ENCODE results near the gene MAP4K5.

Gene MAP4K5

DNA sequence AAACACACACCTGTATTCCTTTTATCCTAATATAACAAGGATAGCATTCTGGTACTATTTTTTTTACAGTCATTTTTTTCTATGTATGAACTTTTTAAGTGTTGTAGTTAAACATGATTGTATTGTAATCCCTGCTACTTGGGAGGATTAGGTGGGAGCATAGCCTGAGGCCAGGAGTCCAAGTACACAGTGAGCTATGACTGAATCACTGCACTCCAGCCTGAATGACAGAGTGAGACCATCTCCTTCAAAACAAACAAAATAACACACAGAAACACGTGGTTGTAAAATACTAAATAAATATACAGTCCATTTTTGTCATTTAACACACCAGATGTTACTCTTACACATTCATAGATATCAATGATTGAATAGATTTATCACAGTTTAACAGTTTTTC lies 56.9 kb downstream of the MAP4K5 start:
- no peak for DNase-seq

DNA sequence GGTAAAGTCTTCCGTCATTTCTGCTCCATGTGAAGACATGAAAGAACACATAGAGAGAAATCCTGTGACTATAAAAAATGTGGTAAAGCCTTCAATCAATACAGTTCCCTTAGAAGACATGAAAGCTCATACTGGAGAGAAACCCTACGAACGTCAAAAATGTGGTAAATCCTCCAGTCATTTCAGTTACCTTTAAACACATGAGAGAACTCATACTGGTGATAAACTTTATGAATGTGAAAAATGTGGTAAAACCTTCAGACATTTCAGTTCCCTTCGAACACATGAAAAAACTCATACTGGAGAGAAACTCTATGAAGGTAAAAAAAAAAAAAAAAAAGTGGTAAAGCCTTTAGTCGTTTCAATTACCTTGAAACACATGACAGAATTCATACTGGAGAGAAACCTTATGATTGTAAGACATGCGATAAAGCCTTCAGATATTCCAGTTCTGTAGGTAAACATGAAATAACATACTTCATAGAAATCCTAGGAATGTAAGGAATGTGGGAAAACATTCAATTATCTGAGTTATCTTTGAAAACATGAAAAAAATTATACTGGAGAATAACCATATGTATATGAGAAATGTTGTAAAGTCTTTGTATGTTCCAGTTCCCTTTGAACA lies 60.4 kb downstream of the MAP4K5 start:
- no peak for DNase-seq

DNA sequence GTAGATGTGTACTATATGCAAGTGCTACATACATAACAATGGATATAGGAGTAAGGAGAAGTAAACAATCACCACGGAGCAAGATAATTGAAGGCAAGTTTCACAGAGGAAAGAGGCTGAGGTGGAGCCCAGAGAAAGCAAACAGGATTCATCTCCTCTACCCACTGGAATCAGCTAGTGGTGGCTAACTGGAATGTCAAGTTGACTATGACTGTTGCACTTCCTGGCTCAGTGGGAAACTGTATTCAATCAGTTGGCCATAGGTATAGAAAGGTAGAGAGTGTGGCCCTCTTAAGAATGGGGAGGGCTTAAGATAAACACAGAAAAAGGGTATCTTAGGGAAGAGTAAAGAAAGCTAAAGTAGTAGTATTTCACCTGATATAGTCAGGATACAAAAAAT lies 62.4 kb downstream of the MAP4K5 start:
- no peak for DNase-seq

DNA sequence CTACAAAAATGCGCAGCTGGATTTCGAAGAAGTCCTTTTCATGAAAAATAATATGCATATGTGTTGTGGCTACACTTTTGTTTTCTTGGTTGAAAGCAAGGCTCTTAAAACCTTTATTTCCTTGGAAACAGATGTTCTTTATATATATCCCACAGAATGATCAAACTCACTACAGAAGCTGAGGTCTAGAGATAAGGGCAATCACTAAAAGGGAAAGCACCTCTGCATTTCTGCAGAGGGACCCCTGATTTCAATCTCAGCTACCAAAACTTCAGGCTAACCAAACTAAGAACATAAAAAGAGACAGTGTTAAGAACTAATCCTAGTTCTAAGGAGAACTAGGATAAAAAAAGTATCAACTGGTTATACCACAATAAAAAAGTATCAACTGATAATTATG lies 70.3 kb downstream of the MAP4K5 start:
- DNase-seq, result no peak

DNA sequence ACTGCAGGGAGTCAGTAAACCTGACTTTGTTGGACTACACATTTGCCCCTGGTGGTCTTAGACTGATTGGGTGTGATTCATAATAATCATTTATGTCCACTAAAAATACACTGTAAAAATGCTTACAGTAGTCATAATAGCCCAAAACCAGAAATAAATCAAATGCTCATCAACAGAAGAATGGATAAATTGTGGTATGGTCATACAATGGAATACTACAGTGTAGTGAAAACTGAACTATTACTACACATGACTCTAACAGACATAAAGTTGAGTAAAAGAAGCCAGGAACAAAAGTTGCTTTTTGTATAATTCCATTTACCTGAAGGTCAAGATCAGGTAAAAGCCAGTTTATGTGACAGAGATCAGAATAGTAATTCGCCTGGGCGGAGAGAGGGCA lies 78.5 kb downstream of the MAP4K5 start:
- no peak for DNase-seq

DNA sequence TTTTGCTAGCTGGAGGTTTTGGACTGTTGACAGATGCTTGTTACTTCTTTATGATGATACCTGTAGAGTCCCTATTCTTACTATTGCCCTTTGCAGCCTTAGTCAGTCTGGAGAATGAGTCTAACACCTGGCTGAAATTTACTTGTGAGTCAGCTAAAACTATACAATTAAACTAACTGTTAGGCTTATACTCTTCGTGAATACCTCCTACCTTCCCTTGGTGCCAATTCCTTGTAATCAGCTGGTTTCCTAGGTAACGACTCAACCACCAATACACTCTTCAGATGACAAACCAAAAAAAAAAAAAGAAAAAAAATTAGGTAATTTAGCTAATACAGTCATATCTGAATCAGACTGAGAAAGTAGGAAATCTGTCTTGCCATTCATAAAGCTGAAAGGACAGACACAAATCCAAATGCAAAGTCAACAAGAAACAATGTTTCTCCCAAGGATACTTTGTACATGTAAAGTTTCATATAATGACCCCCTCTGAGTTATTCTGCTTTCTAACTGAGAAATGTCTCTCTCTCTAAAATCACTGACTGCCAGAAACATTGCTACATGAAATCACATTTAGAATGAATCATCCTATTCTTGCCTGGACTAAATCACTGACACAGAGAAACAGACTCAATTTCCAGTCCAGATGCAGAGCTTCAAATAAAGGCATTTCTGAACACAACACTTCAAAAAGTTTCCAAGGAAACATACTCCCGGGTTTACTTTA lies 79.2 kb downstream of the MAP4K5 start:
- no peak for DNase-seq

DNA sequence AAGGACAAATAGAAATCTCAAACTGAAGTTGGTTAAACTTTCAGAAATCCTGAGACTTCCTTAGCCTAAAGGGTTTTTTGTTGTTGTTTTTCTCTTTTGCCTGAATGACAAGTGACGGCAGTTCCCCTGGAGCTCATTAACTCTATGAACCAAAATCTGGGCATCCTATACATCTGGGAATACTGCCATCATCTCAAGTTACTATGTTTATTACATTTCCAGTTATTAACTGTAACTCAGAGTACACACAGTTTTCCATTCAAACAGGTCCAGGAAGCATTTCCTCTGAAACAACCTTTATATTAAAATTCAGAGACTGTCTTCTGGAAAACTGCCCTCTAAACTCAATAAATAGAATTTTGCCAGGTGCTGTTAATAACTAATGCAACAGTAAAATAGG lies 80.1 kb downstream of the MAP4K5 start:
- DNase-seq, result no peak

DNA sequence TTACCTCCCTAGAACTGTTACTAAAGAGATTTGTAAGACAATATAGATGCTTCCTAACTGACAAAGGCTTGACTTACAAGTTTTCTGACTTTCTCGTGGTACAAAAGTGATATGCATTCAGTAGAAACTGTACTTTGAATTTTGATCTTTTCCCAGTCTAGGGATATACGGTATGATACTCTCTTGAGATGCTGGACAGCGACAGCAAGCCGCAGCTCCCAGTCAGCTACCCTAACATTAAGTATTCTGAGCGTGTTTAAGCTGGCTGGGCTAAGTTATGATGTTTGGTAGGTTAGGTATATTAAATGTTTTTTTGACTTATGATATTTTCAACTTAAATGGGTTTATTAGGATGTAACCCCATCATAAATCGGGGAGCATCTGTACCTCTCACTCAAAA lies 80.5 kb downstream of the MAP4K5 start:
- no peak for DNase-seq

DNA sequence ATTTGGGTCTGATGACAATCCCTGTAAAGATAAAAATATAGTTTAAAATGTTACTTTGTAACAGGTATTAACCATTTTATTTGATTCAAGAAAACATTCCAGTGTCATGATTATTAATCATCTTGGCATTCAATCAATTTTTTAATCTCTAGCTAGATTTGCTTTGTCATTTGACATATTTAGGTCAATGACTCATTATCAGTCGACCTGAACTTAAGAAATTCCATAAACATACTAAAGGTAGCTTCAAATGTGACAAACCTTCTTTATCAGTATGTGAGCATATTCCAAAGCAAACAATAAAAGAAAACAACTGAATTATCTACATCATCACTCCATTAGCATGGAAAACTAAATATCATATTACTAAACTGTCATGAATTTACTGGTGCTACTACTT lies 84.9 kb downstream of the MAP4K5 start:
- no peak for DNase-seq

DNA sequence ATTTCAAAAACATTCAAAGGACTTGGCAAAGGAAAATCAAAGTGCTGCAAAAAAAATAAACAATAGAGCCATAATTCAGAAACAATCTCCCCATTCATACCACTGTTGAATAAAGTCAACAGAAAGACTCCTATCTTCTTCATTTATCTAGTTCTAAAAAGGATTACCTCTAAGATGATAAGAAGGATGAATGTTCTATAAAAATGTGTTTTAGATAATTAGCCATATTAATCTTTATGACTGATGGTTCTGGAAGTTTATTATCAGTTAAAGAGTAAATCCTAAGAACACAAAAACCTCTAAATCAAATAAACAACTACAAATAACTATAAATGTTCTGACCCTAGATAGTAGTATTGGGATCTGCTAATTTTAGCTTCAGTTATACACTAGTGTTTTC lies 97.8 kb downstream of the MAP4K5 start:
- no peak for DNase-seq

DNA sequence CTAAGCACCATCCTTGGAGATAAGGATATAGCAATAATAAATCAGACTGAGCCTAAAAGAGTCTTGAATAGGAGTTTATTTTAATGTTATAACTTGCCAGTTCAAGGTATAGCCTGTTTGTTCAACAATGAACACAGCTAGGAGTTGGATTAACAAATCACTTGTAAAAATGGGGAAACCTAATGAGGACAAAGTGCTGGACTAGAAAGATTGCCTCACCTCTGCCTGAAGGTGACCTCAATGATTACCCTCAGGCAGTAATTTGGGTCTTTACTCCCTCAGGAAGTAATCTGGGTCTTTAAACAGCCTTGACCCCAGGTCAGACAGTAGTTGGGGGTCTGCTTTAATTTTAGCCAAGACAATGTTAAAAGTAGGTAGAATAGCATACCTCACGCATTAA lies 100.2 kb downstream of the MAP4K5 start:
- DNase-seq, result no peak

DNA sequence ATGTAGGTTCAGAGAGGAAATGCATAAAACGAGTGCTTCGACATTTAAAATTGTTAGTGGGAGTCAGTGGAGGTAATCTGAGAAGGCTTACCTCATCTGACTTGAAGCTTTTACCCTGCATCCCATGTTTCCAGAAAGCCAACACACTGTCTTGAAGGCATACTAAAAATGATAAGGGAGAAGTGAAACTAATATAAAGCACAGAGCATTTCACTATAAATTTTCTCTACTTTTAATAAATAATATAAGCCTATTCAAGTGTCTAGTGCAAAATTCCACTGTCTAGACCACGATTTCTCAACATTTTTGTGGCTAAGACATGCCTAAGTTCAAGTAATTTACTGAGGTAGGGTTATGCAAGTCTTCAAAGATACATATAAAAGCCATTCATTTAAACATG lies 106.6 kb downstream of the MAP4K5 start:
- no peak for DNase-seq

DNA sequence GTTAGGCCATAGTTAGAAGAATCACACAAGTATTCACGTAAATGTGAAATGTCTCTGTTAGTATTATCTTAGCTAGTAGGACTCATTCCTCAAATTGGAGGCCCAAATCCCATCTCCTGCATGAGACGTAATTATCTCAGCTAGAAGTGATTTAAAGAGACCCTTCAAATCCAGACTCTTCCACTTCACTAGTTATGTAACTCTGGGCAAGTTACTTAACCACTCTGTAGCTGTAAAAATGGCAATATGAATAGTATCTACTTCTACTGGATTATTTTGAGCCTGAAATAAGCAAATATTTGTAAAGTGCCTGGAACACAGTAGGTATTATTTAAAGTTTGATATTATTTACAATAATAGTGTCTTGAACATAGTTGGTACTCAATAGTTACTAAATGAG lies 107.3 kb downstream of the MAP4K5 start:
- no peak for DNase-seq

DNA sequence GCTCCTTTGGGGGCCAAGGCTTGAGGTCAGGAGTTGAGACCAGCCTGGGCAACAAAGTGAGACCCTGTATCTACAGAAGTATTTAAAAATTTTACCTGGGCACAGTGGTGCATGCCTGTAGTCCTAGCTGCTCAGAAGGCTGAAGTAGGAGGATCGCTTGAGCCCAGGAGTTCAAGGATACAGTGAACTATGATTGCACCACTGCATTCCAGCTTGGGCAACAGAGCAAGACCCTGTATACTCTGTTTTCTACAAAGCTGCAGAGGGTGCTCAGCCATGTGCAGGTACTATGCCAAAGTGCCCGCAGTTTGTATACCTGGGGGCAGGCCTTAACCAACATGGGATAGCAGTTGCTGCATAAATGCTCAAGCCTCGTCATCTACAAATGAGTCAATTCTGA lies 108.8 kb downstream of the MAP4K5 start:
- DNase-seq, result no peak

DNA sequence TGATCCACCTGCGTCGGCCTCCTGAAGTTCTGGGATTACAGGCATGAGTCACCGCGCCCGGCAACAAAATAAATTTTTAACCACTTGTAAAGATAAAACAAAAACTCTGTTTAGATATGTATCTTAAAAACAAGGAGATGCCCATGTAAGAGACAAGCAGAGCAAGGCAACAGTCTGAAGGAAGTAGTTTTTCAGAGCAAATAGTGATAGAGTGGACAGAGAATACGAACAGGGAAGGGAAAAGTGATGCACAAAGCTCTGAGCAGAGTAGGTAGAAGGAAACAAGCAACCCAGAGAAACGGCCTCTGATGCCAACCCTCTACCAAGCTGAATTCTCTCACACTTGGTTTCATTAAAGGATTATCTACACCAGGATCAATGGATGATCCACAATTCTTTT lies 110.9 kb downstream of the MAP4K5 start:
- DNase-seq, result no peak

DNA sequence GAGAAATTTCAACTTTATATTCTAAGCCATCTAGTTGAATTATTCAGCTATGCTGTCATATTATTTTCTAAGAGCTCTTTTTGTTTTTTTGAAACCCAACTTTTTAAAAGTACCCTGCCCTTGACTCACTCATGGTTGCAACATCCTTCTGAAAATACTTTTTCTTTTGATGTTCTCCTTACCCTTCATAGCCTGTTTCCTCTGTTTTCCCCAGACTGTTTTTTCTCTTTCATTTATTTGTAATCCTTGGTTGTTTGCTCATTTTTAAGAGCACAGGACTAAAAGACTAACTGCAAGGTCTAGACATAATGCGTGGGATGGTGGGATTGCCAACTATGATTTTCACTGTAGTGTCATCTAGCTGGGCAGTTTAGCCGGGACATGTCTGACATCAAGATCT lies 114.5 kb downstream of the MAP4K5 start:
- DNase-seq, result no peak

DNA sequence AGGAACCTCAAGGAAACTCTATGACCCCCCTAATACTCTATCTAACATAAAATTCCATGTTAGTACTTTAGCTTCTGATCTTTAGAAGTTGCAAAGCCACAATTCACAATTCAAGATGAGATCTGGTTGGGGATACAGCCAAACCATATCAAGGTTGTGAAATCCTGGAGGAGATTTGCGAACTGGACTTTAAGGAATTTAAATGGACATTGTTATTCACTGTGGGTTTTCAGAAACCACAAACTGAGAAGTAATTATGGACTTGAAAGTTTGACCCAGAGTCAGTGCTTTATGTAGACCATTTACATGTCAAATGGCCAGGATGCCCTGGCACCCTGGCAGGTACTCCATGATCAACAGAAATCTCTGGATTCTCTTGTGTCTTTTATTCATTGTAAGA lies 121.4 kb downstream of the MAP4K5 start:
- DNase-seq, result no peak

DNA sequence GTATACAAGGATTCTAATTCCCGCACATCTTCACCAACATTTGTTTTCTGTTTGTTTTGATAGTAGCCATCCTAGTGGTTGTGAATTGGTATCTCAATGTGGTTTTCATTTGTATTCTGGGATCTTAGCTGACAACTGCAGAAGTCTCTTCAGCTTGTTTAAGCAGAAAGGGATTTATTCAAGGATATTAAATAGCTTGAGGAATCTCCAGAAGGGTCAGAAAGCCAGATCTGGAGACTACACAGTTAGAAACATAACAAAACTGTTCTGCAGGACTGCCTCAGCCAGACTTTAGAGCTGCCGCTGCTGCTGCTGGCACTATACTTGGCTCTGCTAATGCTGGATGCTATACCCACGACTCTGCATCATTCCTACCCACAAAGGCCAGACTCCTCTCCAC lies 122.3 kb downstream of the MAP4K5 start:
- no peak for DNase-seq

DNA sequence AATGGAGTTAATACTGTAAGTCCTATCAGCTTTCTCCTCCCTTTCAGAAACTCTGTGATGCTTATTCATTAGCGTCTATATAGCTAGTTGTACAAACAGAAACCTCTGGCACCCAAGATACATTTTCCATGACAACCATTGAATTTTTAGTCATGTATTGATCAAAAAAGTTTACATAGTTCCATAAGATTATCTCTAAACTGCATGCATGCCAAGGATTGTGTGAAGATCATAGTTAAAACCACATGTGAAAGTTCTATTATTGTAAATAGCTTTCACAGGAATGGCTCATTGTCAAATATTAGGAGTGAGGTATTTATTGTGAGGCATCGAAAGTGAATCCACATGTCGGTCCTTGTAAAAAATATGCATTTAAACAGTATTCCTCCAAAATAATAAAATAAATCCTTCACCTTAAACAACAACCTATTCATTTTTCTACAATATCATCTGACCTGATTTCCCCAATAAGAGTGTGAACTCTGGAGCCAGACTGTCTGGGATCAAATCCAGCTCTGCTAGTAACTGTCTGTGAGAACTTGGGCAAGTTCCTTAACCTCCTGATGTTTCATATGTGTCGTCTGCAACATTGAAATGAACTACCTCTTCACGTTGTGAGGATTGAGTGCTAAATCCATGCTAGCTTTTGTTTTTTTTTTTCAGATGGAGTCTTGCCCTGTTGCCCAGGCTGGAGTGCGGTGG lies 125.1 kb downstream of the MAP4K5 start:
- DNase-seq, result peak; percentile 44

DNA sequence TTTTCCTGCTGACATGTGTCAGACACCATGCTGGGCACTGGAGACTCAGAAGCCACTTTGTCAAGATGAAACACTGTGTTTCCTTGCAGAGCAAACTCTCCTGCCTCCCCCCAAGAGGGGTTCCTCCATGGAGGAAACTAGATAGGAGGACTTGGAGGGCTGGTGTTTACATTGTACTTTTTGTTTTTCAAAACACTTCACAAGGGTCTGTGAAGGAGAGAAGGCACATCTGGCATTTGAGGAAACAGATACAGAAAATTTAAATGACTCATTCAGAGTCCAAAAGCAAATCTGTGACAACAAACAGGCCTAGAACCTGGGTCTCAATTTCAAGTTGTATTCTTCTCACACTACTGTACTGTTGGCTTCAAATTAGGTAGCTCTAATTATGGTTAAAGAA lies 128.9 kb downstream of the MAP4K5 start:
- DNase-seq, result no peak

DNA sequence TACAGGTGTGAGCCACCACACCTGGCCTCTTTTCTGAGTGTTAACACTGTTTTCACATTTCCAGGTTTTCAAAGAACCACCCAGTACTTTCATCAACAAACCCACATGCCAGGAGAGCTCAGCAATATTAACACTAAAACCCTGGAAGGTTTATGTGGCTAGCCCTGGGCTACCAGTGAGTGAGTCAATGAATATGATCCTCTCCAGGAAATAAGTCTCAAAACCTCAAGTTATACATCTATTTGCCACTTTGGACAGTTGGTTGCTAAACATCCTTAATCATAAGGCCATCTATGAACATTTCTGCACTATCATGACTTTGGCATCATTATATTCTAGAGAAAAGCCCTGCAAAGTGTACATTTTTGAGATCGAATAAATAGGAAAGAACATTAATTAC lies 129.4 kb downstream of the MAP4K5 start:
- DNase-seq, result no peak

DNA sequence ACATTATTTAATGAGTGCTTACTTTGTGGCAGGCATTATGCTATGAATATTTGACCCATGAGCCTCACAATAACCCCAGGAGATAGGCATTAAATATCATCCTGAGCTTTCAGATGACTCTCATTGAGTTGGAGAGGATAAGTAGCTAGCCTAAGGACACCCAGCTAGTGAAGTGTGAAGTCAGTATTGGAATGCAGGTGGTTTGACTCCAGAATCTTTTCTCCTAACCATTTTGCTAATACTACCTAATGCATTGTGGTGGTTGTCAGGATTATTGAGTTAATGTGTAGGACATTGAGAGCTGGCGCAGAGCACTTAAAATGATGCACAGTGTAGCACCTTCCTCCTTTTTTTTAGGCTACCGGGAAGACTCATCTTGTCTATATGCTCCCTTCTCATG lies 131.9 kb downstream of the MAP4K5 start:
- DNase-seq, result no peak

DNA sequence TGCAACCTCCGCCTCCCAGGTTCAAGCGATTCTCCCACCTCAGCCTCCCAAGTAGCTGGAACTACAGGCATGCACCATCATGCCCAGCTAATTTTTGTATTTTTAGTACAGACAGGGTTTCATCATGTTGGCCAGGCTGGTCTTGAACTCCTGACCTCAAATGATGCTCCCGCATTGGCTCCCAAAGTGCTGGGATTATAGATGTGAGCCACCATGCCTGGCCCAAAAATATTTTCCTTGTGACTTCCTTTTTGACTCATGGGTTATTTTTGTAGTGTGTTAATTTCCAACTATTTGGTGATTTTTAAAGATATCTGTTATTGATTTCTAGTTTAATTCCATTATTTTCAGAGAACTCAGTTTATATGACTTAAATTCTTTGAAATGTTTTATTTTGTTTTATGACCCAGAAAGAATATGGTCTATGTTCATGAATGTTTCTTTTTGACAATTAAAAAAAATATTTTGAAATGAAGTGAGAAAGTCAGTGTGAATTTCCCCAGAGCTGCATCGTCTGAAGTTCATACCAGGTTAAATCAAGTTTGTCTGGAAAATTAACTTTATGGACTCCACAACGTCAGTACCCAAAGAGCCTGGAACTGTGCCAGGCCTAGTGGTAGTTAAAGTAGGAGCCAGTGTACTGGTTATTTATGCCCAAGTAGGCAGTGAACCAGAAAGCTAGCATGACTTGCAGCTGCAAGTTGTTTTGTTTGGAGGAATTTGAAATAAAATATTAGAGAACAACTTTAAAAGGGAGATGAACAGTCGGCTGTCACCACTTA lies 132.9 kb downstream of the MAP4K5 start:
- peak; percentile 41 for DNase-seq

DNA sequence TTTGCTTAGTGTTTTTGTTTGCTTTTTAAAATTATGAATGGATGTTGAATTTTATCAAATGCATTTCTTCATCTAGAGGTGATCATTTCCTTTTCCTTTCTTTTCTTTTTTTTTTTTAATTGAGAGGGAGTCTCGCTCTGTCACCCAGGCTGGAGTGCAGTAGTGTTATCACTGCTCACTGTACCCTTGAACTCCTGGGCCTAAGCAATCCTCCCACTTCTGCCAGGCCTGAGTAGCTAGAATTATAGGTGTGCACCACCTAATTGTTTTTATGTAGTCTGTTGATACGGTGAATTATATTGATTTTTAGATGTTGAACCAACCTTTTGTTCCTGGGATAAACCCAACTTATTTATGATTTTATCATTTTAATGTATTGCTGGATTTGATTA lies 134.2 kb downstream of the MAP4K5 start:
- DNase-seq, result no peak

Data from left hindlimb (tissue), 1 donor.